B cell (primary cell): ENCODE data around the gene RILPL2. TPM values are rescaled to one million over a fixed set of nuclear protein-coding genes. Genes with fewer than 3 reads are reported as not detected.
"Not testable (repeated sequence)": the region's sequence is repeated elsewhere in the genome, so short reads cannot be mapped to it uniquely, and the experiment has no call there.

Experiments used
- ATAC-seq: fragments of 200-7000 bp; cut with Tn5 transposase; one replicate; pipeline ENCODE4 v1.10.0; 2021; ENCODE audit warnings: low read depth, mild to moderate bottlenecking, moderate number of reproducible peaks, moderate library complexity
- CTCF ChIA-PET: fragments of 350-600 bp; sonication (Branson Sonifier 250); formaldehyde crosslinking; loops from one replicate; lab custom pipeline; 2021; ENCODE audit warnings: antibody characterized with exemption, inconsistent platforms; lab: Charles Lee
- POLR2A ChIA-PET: fragments of 350-600 bp; sonication (Branson Sonifier 250); formaldehyde crosslinking; loops from one replicate; lab custom pipeline; 2021; ENCODE audit warnings: antibody characterized with exemption; lab: Charles Lee
- DNase-seq: peaks from one replicate; pipeline ENCODE4 v3.0.0; 2013
- H2AFZ ChIP-seq: 2 replicates; pipeline ENCODE4 v1.6.1; 2012; ENCODE audit warnings: mild to moderate bottlenecking, low read depth, low read length; ENCODE audit not compliant: insufficient read depth, poor library complexity, severe bottlenecking
- H3K27ac ChIP-seq, 2 donors: 1 replicate in 1 of 2; 2 replicates in 1 of 2; pipeline ENCODE4 v1.5.1; 2012 to 2013; ENCODE audit warnings: low read length in 2 of 2, mild to moderate bottlenecking in 2 of 2, moderate library complexity in 1 of 2
- H3K27me3 ChIP-seq, 4 experiments: fragments of 200-600 bp in 1 of 4; sonication (generic) in 1 of 4; replicated peaks in 1 of 4; 1 replicate in 2 of 4; 2 replicates in 2 of 4; pipeline versions ENCODE4 v1.6.1 to v1.7.0; 2013 to 2016; ENCODE audit warnings: low read length in 3 of 4, mild to moderate bottlenecking in 2 of 4, mixed read lengths in 1 of 4, moderate library complexity in 1 of 4; ENCODE audit not compliant: insufficient read depth in 4 of 4, control insufficient read depth in 3 of 4; ENCODE audit errors: control extremely low read depth in 1 of 4
- H3K36me3 ChIP-seq, 2 experiments: replicated peaks in 1 of 2; 1 replicate in 1 of 2; 2 replicates in 1 of 2; pipeline versions ENCODE4 v1.6.1 to v1.7.1; 2013; ENCODE audit warnings: low read length in 1 of 2; ENCODE audit not compliant: insufficient read depth in 2 of 2, control insufficient read depth in 1 of 2; ENCODE audit errors: control extremely low read depth in 1 of 2, extremely low read depth in 1 of 2
- H3K4me1 ChIP-seq, 2 donors: fragments of 200-600 bp in 1 of 2; sonication (generic) in 1 of 2; 1 replicate in 1 of 2; 2 replicates in 1 of 2; pipeline versions ENCODE4 v1.5.1 to v1.6.1; 2013 to 2017; ENCODE audit warnings: low read length in 2 of 2; ENCODE audit not compliant: control insufficient read depth in 2 of 2, insufficient read depth in 2 of 2
- H3K4me2 ChIP-seq: replicated peaks from 2 replicates; pipeline ENCODE3; 2012; ENCODE audit warnings: mild to moderate bottlenecking, low read depth, low read length; ENCODE audit not compliant: poor library complexity, severe bottlenecking
- H3K4me3 ChIP-seq, 5 experiments: fragments of 200-600 bp in 1 of 5; sonication (generic) in 1 of 5; 1 replicate in 3 of 5; 2 replicates in 2 of 5; pipeline versions ENCODE4 v1.5.1 to v1.7.0; 2011 to 2016; ENCODE audit warnings: low read length in 4 of 5, mild to moderate bottlenecking in 4 of 5, low read depth in 2 of 5, control low read depth in 1 of 5, moderate library complexity in 1 of 5; ENCODE audit not compliant: insufficient read depth in 1 of 5; ENCODE audit errors: control extremely low read depth in 1 of 5, extremely low read depth in 1 of 5
- H3K79me2 ChIP-seq: fragments of 200-600 bp; sonication (generic); one replicate; pipeline ENCODE4 v1.6.0; 2016; ENCODE audit warnings: low read length; ENCODE audit not compliant: control insufficient read depth, insufficient read depth
- H3K9ac ChIP-seq: fragments of 200-600 bp; sonication (generic); 2 replicates; pipeline ENCODE4 v1.6.1; 2017; ENCODE audit warnings: mild to moderate bottlenecking, low read length, moderate library complexity
- H3K9me3 ChIP-seq, 3 donors: one replicate each; pipeline versions ENCODE4 v1.6.1 to v1.7.1; 2013; ENCODE audit warnings: low read length in 2 of 3; ENCODE audit not compliant: control insufficient read depth in 2 of 3, insufficient read depth in 1 of 3; ENCODE audit errors: control extremely low read depth in 1 of 3
- H4K20me1 ChIP-seq: 2 replicates; pipeline ENCODE4 v1.6.0; 2012; ENCODE audit warnings: mild to moderate bottlenecking, low read length; ENCODE audit not compliant: insufficient read depth, control insufficient read depth, poor library complexity, severe bottlenecking
- H3K27ac Mint-ChIP-seq: one replicate; pipeline ENCODE4 v1.8.0; 2021; ENCODE audit warnings: mixed read lengths
- H3K27me3 Mint-ChIP-seq: one replicate; pipeline ENCODE4 v1.8.0; 2021; ENCODE audit warnings: mixed read lengths
- H3K4me1 Mint-ChIP-seq: one replicate; pipeline ENCODE4 v1.8.0; 2021; ENCODE audit warnings: mixed read lengths
- H3K4me3 Mint-ChIP-seq: one replicate; pipeline ENCODE4 v1.8.0; 2021; ENCODE audit warnings: mixed read lengths
- H3K9me3 Mint-ChIP-seq: one replicate; pipeline ENCODE4 v1.8.0; 2022; ENCODE audit warnings: mixed read lengths; ENCODE audit not compliant: insufficient read depth
- CTCF ChIP-seq: fragments of 200-600 bp; IDR thresholded peaks from one replicate; pipeline ENCODE4 v1.8.0; 2022; ENCODE audit warnings: antibody characterized with exemption, mild to moderate bottlenecking
- EZH2 ChIP-seq: IDR thresholded peaks from 2 replicates; pipeline ENCODE4 v1.6.1; 2012; ENCODE audit warnings: borderline replicate concordance, low read depth, mild to moderate bottlenecking, moderate library complexity, low read length; ENCODE audit not compliant: insufficient read depth, poor library complexity, severe bottlenecking
- WGBS: methylation state at CpG from one replicate; pipeline ENCODE4 v1.1.5; 2013; ENCODE audit warnings: missing lambda C conversion rate; ENCODE audit not compliant: insufficient coverage; 5-methylcytosine and 5-hydroxymethylcytosine counted together
- intact Hi-C: fragments of 100-400 bp; cut with micrococcal nuclease; formaldehyde crosslinking; loops from one replicate; pipeline ENCODE4 v1.10.0; 2022
- polyA plus RNA-seq: library from polyadenylated mRNA; depleted of rRNA; stranded (reverse); fragments of >200 nt; gene quantifications from 2 replicates; pipeline ENCODE4 v1.2.3, GENCODE V29; 2012
- total RNA-seq, 2 donors: library from RNA; stranded (reverse); fragments of 120-200 nt in 1 of 2; gene quantifications; 1 replicate in 1 of 2; 2 replicates in 1 of 2; pipeline versions ENCODE4 v1.2.3 to v1.2.4, GENCODE V29; 2013 to 2022

RILPL2 gene
- total and polyA plus RNA-seq, 2 donors (not counting 1 experiment from before 2014, with no cell fraction given) = 4.0 to 12.6 TPM

- H3K4me2 ChIP-seq, H2AFZ ChIP-seq, H4K20me1 ChIP-seq, H3K9ac ChIP-seq, H3K27me3 Mint-ChIP-seq, H3K4me3 Mint-ChIP-seq, H3K36me3 ChIP-seq, H3K27ac Mint-ChIP-seq, H3K4me1 Mint-ChIP-seq, ATAC-seq, H3K9me3 Mint-ChIP-seq, H3K27ac ChIP-seq, H3K9me3 ChIP-seq, CTCF ChIA-PET, DNase-seq, H3K4me1 ChIP-seq, H3K4me3 ChIP-seq, H3K27me3 ChIP-seq, H3K79me2 ChIP-seq, intact Hi-C loops: not testable (repeated sequence)
- WGBS = 93% methylated on average over 33 of the region's 48 CpGs
- POLR2A ChIA-PET = interaction anchor here (0.6 kb wide), 1 partner anchor 13 kb away, joined by 4 read pairs; no protein-coding TSS in a partner anchor
Measured at GRCh38 chr12:123371667-123372368, 64.7 kb downstream of the RILPL2 start.

GRCh38 chr12:123369229-123369628 lies 67.3 kb downstream of the RILPL2 start:
- Histone ChIP-seq H2AFZ (no peak overlapping the region), H3K9me3 (no peaks in the 10 kb centered on the region), H3K4me3 (no peak overlapping the region), H4K20me1 (peaks cover 3% of the 10 kb centered on the region), H3K4me2 (no peak overlapping the region), H3K79me2 (peaks cover 5% of the 10 kb centered on the region), H3K27me3 (no peaks in the 10 kb centered on the region), H3K27ac (no peak overlapping the region), H3K9ac (no peak overlapping the region), H3K4me1 (peaks cover 4 to 7% of the 10 kb centered on the region in 2 donors), H3K36me3 (no peaks in the 10 kb centered on the region)
- no peak for TF ChIP-seq CTCF
- no peak for TF ChIP-seq EZH2
- intact Hi-C loops = no loop called here
- CTCF ChIA-PET = interaction anchor here (1.6 kb wide), 1 partner anchor 15 kb away, joined by 4 read pairs; the partner anchor contains the start of gene KMT5A
- Mint-ChIP-seq H3K4me1 (peaks cover 2% of the 10 kb centered on the region), H3K4me3 (no peak overlapping the region), H3K27me3 (no peaks in the 10 kb centered on the region), H3K9me3 (no peaks in the 10 kb centered on the region), H3K27ac (peak overlapping the region; percentile 63)
- POLR2A ChIA-PET = interaction anchor here (0.7 kb wide), 1 partner anchor 57 kb away, joined by 6 read pairs; no protein-coding TSS in a partner anchor
- no peak for ATAC-seq
- WGBS = 100% methylated on average over 2 of the region's 5 CpGs
- no peak for DNase-seq

GRCh38 chr12:123368431-123368830 lies 68.1 kb downstream of the RILPL2 start:
- H3K27me3 ChIP-seq, H3K9ac ChIP-seq, H3K27ac Mint-ChIP-seq, H3K27ac ChIP-seq, H3K4me2 ChIP-seq, H2AFZ ChIP-seq, ATAC-seq, H3K4me1 Mint-ChIP-seq, intact Hi-C loops, H3K36me3 ChIP-seq, H3K27me3 Mint-ChIP-seq, H3K9me3 Mint-ChIP-seq, DNase-seq, H3K4me3 Mint-ChIP-seq, H3K4me3 ChIP-seq, H3K9me3 ChIP-seq: not testable (repeated sequence)
- peaks cover 7 to 14% of the 10 kb centered on the region in 2 donors for H3K4me1 ChIP-seq
- ChIA-PET CTCF (interaction anchor here (1.6 kb wide), 1 partner anchor 16 kb away, joined by 4 read pairs; the partner anchor contains the start of gene KMT5A), POLR2A (interaction anchor here (0.8 kb wide), 1 partner anchor 9 kb away, joined by 5 read pairs; no protein-coding TSS in a partner anchor)
- H3K79me2 ChIP-seq = peaks cover 13% of the 10 kb centered on the region
- WGBS = 89% methylated on average over 1 of the region's 7 CpGs
- peaks cover 11% of the 10 kb centered on the region for H4K20me1 ChIP-seq
